Measurements from ENCODE around the gene UBE2V1. TPM values are rescaled to one million over a fixed set of nuclear protein-coding genes. Genes with fewer than 3 reads are reported as not detected.

The UBE2V1 gene
- polyA plus RNA-seq, 1 of the 3 experiments (the other 2 are of a cell fraction): 99.7 TPM

DNA sequence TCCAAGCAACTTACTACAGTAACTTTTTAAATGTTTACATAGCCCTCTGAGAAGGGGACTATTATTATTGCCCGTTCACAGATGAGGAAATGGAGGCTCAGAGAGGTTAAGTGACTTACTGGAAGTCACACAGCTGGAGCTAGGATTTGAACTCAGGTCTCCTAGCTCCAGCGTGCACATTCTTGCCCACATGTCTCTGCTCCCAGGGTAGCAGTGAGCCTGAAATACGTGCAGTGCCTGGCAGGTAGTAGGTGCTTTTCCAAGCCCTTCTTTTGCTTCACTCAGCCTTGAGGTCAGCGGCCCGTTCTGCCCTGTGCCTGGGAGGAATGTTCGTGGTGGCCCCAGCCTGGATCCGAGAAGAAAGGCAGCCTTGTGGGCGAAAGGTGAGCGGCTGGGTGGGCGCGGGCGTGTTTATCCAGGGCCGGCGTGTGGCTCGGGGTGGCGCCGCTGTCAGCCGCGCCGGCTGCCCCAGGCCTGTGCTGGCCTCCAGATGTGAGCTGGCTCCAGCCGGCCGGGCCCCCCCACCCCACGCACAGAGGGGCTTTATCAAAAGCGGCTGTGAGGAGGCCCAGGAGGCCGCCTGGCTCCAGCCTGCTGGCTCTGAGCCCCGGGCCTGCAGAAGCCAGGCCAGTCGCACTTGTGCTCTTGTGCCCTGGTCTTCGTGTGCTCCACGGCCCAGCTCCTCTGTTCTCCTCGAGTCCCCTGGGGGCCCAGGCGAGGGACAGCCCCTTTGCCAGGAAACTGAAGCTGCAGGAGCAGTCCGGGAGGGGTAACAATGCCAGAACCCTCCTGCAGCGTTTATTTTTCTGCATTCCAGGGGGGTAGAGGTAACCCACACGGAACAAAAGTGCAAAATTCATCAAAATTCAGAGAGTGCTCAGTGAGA lies 58.1 kb downstream of the UBE2V1 start (continued):
- TF ChIP-seq, protein P1, sequence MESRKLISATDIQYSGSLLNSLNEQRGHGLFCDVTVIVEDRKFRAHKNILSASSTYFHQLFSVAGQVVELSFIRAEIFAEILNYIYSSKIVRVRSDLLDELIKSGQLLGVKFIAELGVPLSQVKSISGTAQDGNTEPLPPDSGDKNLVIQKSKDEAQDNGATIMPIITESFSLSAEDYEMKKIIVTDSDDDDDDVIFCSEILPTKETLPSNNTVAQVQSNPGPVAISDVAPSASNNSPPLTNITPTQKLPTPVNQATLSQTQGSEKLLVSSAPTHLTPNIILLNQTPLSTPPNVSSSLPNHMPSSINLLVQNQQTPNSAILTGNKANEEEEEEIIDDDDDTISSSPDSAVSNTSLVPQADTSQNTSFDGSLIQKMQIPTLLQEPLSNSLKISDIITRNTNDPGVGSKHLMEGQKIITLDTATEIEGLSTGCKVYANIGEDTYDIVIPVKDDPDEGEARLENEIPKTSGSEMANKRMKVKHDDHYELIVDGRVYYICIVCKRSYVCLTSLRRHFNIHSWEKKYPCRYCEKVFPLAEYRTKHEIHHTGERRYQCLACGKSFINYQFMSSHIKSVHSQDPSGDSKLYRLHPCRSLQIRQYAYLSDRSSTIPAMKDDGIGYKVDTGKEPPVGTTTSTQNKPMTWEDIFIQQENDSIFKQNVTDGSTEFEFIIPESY (IDR thresholded peaks at IDR 0.05; ENCODE audit: borderline replicate concordance, low read depth): no peak
- TF ChIP-seq, protein P2, sequence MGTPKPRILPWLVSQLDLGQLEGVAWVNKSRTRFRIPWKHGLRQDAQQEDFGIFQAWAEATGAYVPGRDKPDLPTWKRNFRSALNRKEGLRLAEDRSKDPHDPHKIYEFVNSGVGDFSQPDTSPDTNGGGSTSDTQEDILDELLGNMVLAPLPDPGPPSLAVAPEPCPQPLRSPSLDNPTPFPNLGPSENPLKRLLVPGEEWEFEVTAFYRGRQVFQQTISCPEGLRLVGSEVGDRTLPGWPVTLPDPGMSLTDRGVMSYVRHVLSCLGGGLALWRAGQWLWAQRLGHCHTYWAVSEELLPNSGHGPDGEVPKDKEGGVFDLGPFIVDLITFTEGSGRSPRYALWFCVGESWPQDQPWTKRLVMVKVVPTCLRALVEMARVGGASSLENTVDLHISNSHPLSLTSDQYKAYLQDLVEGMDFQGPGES (IDR thresholded peaks at IDR 0.05; ENCODE audit: low read depth, low read length): no peak
- TF ChIP-seq, protein P3, sequence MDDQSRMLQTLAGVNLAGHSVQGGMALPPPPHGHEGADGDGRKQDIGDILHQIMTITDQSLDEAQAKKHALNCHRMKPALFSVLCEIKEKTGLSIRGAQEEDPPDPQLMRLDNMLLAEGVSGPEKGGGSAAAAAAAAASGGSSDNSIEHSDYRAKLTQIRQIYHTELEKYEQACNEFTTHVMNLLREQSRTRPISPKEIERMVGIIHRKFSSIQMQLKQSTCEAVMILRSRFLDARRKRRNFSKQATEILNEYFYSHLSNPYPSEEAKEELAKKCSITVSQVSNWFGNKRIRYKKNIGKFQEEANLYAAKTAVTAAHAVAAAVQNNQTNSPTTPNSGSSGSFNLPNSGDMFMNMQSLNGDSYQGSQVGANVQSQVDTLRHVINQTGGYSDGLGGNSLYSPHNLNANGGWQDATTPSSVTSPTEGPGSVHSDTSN (IDR thresholded peaks at IDR 0.05): no peak
- TF ChIP-seq SIN3A (IDR thresholded peaks at IDR 0.05; ENCODE audit: borderline replicate concordance, low read depth, low read length) (peak; percentile 68; the same call in 1 of the 2 replicates), USF2 (IDR thresholded peaks at IDR 0.05; ENCODE audit: borderline replicate concordance, low read depth, low read length) (no peak), FOSL2 (IDR thresholded peaks at IDR 0.05; ENCODE audit: borderline replicate concordance, low read depth) (no peak), NRF1 (IDR thresholded peaks at IDR 0.05; ENCODE audit: low read depth, low read length) (no peak), TEAD4 (IDR thresholded peaks at IDR 0.05; ENCODE audit: borderline replicate concordance, insufficient read depth) (no peak), RAD21 (IDR thresholded peaks at IDR 0.05; ENCODE audit: low read length) (peak; percentile 36), MEF2A (IDR thresholded peaks at IDR 0.05; ENCODE audit: borderline replicate concordance, low read depth) (no peak), GATA2 (CRISPR knock-in tag; IDR thresholded peaks at IDR 0.05) (peak; percentile 47; the same call in 1 of the 2 replicates), SMC3 (IDR thresholded peaks at IDR 0.05; ENCODE audit: low read depth, low read length) (no peak), GABPA (IDR thresholded peaks at IDR 0.05; ENCODE audit: low read depth) (no peak), POLR2AphosphoS5 (IDR thresholded peaks at IDR 0.05; ENCODE audit: low read depth, low read length) (peak; percentile 66), RFX5 (IDR thresholded peaks at IDR 0.05; ENCODE audit: low read length) (no peak), NFIC (IDR thresholded peaks at IDR 0.05; ENCODE audit: borderline replicate concordance) (0 out of 2 replicates have a peak, but pooled peaks have one; percentile 10), EP300 (IDR thresholded peaks at IDR 0.05; ENCODE audit: borderline replicate concordance in 1 of 2, low read depth in 1 of 2, low read length in 1 of 2) (peak; percentile 73 to 85; a peak in 3 of 4 replicates), YY1 (IDR thresholded peaks at IDR 0.05; ENCODE audit: low read depth) (no peak), CHD2 (IDR thresholded peaks at IDR 0.05; ENCODE audit: low read length, partially characterized antibody) (peak; percentile 65), EZH2phosphoT487 (IDR thresholded peaks at IDR 0.05; ENCODE audit: borderline replicate concordance, low read depth) (no peak), TCF12 (IDR thresholded peaks at IDR 0.05) (peak; percentile 92)

All from SK-N-SH (cell line).